Right lobe of liver (tissue), 6 donors: ENCODE results near the gene MLIP. TPM values are rescaled to one million over a fixed set of nuclear protein-coding genes. Genes with fewer than 3 reads are reported as not detected.
A peak's percentile ranks its signal among the peaks of the same experiment; 100 is the strongest.

Experiments
- ATAC-seq, 4 donors: fragments of 200-7000 bp; cut with Tn5 transposase; one replicate each; pipeline ENCODE4 v1.9.1; 2020; ENCODE audit warnings: mild to moderate bottlenecking in 4 of 4, moderate library complexity in 4 of 4
- DNase-seq, 3 donors: peaks; one replicate each; pipeline ENCODE4 v3.0.0-alpha.2; 2020
- H3K27ac ChIP-seq, 3 donors: fragments of 200-600 bp; one replicate each; pipeline ENCODE4 v1.8.0; 2022
- H3K27me3 ChIP-seq, 2 donors: fragments of 200-600 bp; one replicate each; pipeline ENCODE4 v1.8.0; 2022
- H3K36me3 ChIP-seq, 4 donors: fragments of 200-600 bp; sonication (generic) in 1 of 4; one replicate each; pipeline versions ENCODE4 v1.5.1 to v1.8.0; 2017 to 2022; ENCODE audit warnings: control low read depth in 1 of 4
- H3K4me1 ChIP-seq, 4 donors: fragments of 200-600 bp; sonication (generic) in 1 of 4; one replicate each; pipeline versions ENCODE4 v1.5.1 to v1.8.0; 2017 to 2022; ENCODE audit warnings: control low read depth in 1 of 4
- H3K4me3 ChIP-seq, 3 donors: fragments of 200-600 bp; one replicate each; pipeline ENCODE4 v1.8.0; 2022
- H3K9me3 ChIP-seq, 4 donors: fragments of 200-600 bp; sonication (generic) in 1 of 4; one replicate each; pipeline versions ENCODE4 v1.5.1 to v1.8.0; 2017 to 2022; ENCODE audit warnings: control low read depth in 1 of 4
- CTCF ChIP-seq, 4 donors: fragments of 200-600 bp in 3 of 4; fragments of 450-650 bp in 1 of 4; IDR thresholded peaks; one replicate each; pipeline versions ENCODE4 v1.5.1 to v1.8.0; 2016 to 2022; ENCODE audit warnings: antibody characterized with exemption in 4 of 4, mild to moderate bottlenecking in 2 of 4
- POLR2A ChIP-seq: fragments of 450-650 bp; IDR thresholded peaks from one replicate; pipeline ENCODE4 v1.6.1; 2017; ENCODE audit warnings: antibody characterized with exemption, mild to moderate bottlenecking
- WGBS: methylation state at CpG from one replicate; pipeline ENCODE4 v1.1.6; 2018; ENCODE audit warnings: low coverage, low lambda C conversion rate; ENCODE audit not compliant: insufficient coverage; ENCODE audit errors: missing lambda C conversion rate; 5-methylcytosine and 5-hydroxymethylcytosine counted together
- intact Hi-C, 2 donors: fragments of 100-400 bp; cut with DNase I; formaldehyde crosslinking; loops; one replicate each; pipeline versions ENCODE4 v1.11.2 to v1.14.1; 2022
- total RNA-seq, 6 experiments: library from RNA; depleted of rRNA in 2 of 6; stranded (reverse); fragments of >200 nt in 2 of 6; fragmentation: NEBNext Ultra II Directional in 3 of 6; extraction: Animal tissue kit (Norgen Biotek cat#: 25700) in 3 of 6; gene quantifications; one replicate each; pipeline versions ENCODE4 v1.1.0 to v1.2.4, GENCODE V29; 2016 to 2023
- donor health status: DM: no; HTN: yes; CAD: no.
- donor health status: DM: no; HTN: no; CAD: no.
- donor health status: DM: no; HTN: no; CAD: no.
- donor health status: DM: no; HTN: yes; CAD: no.
- donor health status: DM: no; HTN: yes; CAD: no.

The MLIP gene
- total RNA-seq, 6 experiments from 2014 or later, result 20.2 to 64.6 (median 24.4) TPM

GRCh38 chr6:54085047-54085446 is 26.2 kb upstream of the MLIP start:
- Histone ChIP-seq H3K9me3 (no peaks in the 10 kb centered on the region), H3K27me3 (no peaks in the 10 kb centered on the region), H3K4me3 (no peak overlapping the region), H3K27ac (no peak overlapping the region), H3K36me3 (no peaks in the 10 kb centered on the region), H3K4me1 (peaks cover 0 to 11% (median 0%) of the 10 kb centered on the region in 4 donors)
- DNase-seq (no peak), ATAC-seq (no peak)
- no peak for TF ChIP-seq POLR2A
- WGBS, result 32% methylated on average over 2 of the region's 2 CpGs
- intact Hi-C loops, result no loop called here

GRCh38 chr6:54085541-54085940 is 25.7 kb upstream of the MLIP start:
- Histone ChIP-seq H3K9me3 (no peaks in the 10 kb centered on the region), H3K27ac (no peak overlapping the region), H3K27me3 (no peaks in the 10 kb centered on the region), H3K4me1 (peaks cover 0 to 11% (median 0%) of the 10 kb centered on the region in 4 donors), H3K36me3 (no peaks in the 10 kb centered on the region), H3K4me3 (no peak overlapping the region)
- 37% methylated on average over 2 of the region's 2 CpGs for WGBS
- intact Hi-C loops, result no loop called here
- ATAC-seq (peak in 3 of 4 donors; percentile 30 to 78 (median 42)), DNase-seq (no peak)
- no peak for TF ChIP-seq CTCF (IDR thresholded peaks at IDR 0.05)
- TF ChIP-seq POLR2A, result no peak

- intact Hi-C loops, result no loop called here
- 100% methylated on average over 1 of the region's 1 CpG for WGBS
- peaks cover 0 to 11% (median 0%) of the 10 kb centered on the region in 4 donors for H3K4me1 ChIP-seq
- H3K36me3 ChIP-seq, result no peaks in the 10 kb centered on the region
- no peaks in the 10 kb centered on the region for H3K9me3 ChIP-seq
- H3K4me3 ChIP-seq, result no peak overlapping the region
- no peak for ATAC-seq
- no peak for DNase-seq
- H3K27me3 ChIP-seq, result no peaks in the 10 kb centered on the region
- TF ChIP-seq CTCF (IDR thresholded peaks at IDR 0.05) (no peak), POLR2A (no peak)
- no peak overlapping the region for H3K27ac ChIP-seq
Measured at GRCh38 chr6:54086439-54086838, 24.8 kb upstream of the MLIP start.

- H3K36me3 ChIP-seq, result no peaks in the 10 kb centered on the region
- peaks cover 0 to 11% (median 0%) of the 10 kb centered on the region in 4 donors for H3K4me1 ChIP-seq
- TF ChIP-seq CTCF (IDR thresholded peaks at IDR 0.05) (no peak), POLR2A (no peak)
- H3K4me3 ChIP-seq, result no peak overlapping the region
- WGBS, result 53% methylated on average over 2 of the region's 2 CpGs
- no peaks in the 10 kb centered on the region for H3K27me3 ChIP-seq
- intact Hi-C loops, result no loop called here
- ATAC-seq (no peak), DNase-seq (no peak)
- H3K9me3 ChIP-seq, result no peaks in the 10 kb centered on the region
- H3K27ac ChIP-seq, result no peak overlapping the region
Measured at GRCh38 chr6:54087721-54088120, 23.5 kb upstream of the MLIP start.

- no peak for ATAC-seq
- intact Hi-C loops, result no loop called here
- H3K4me3 ChIP-seq, result no peak overlapping the region
- H3K36me3 ChIP-seq, result no peaks in the 10 kb centered on the region
- TF ChIP-seq POLR2A, result no peak
- no peak for TF ChIP-seq CTCF (IDR thresholded peaks at IDR 0.05)
- H3K27ac ChIP-seq, result no peak overlapping the region
- no peaks in the 10 kb centered on the region for H3K27me3 ChIP-seq
- WGBS, result 59% methylated on average over 5 of the region's 6 CpGs
- H3K9me3 ChIP-seq, result no peaks in the 10 kb centered on the region
- no peak for DNase-seq
- no peaks in the 10 kb centered on the region for H3K4me1 ChIP-seq
Measured at GRCh38 chr6:54093326-54093948, 17.8 kb upstream of the MLIP start.
